ENCODE data around the gene RFX4.
"Not testable (repeated sequence)": the region's sequence is repeated elsewhere in the genome, so short reads cannot be mapped to it uniquely, and the experiment has no call there.

RFX4 gene

GRCh38 chr12:106690569-106691305 lies 107.9 kb downstream of the RFX4 start:
- no peak for DNase-seq (ENCODE audit: low spot score)

DNA sequence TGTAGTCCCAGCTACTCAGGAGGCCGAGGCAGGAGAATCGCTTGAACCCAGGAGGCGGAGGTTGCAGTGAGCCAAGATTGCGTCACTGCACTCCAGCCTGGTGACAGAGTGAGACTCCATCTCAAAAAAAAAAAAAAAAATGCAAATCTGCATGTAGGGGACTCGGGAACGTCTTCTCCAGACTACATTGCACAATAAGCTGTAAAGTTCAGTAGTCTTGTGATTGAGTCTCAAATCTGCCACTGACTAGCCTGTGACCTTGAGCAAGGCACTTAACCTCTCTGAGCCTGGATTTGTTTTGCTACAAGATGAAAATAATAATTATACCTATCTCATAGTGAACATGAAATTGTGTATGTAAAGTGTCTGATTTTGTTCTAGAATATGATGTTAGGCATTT lies 109.2 kb downstream of the RFX4 start:
- not testable (repeated sequence) for DNase-seq (ENCODE audit: low spot score)

- DNase-seq (ENCODE audit: low spot score): no peak
These were observed 110.4 kb downstream of the RFX4 start for GRCh38 chr12:106692896-106693820.

- DNase-seq (ENCODE audit: low spot score): no peak
These were observed 113.3 kb downstream of the RFX4 start for GRCh38 chr12:106696071-106696470.

DNA sequence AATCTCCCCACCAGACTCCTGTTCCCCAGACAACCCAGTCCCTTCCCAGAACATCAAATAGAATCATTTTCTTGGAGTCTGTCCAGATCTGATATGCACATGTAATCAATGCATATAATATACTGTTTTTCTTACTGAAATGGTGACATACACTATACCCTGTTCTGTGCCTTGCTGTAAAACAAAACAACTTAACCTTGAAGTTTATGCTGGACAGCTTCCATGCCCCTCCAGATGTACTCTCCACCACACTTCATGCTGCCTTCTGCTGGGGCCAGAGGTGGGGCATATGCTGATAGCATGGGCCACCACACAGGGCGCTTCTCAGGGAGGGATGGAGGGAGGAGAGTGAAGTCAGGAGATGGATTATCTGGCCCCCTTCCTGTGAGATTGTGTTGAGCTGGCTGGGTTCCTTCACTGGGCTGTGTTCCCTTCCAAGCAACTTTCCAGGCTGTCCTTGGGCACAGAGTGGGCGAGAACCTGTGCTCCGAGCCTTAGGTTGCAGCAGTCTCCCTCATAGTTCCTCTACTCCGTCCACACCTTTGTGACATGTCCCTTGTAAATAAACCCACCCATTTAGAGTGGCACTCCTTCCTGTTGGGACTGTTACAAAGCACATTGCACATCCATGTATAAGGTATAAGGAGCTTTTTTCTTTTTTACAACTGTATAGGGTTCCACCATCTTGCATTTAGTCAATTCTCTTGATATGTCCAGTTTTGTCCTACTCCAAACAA lies 114.0 kb downstream of the RFX4 start:
- no peak for DNase-seq (ENCODE audit: low spot score)

- DNase-seq (ENCODE audit: low spot score): no peak
These were observed 121.3 kb downstream of the RFX4 start for GRCh38 chr12:106704081-106704480.

DNA sequence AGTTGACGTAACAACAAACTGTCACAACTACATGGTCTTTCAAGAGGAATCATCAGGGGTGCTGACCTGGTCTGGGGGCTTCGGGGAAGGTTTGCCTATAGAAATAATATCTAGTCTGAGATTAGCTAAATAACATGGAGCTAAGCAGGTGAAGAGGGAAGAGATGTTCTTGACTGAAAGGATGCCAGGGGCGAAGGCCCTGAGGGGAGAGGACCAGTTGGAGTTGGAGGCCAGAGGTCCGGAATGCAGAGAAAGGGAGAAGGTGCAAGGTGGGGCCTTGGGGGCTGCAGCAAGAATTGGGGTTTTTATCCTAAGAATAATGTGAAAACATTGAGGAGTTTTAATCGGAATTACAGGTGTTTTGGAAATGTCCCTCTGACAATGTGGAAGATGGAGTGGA lies 123.2 kb downstream of the RFX4 start:
- DNase-seq (ENCODE audit: low spot score): no peak

- no peak for DNase-seq (ENCODE audit: low spot score)
These were observed 126.3 kb downstream of the RFX4 start for GRCh38 chr12:106709068-106709511.

GRCh38 chr12:106710143-106710893 lies 127.5 kb downstream of the RFX4 start:
- DNase-seq (ENCODE audit: low spot score): no peak

DNA sequence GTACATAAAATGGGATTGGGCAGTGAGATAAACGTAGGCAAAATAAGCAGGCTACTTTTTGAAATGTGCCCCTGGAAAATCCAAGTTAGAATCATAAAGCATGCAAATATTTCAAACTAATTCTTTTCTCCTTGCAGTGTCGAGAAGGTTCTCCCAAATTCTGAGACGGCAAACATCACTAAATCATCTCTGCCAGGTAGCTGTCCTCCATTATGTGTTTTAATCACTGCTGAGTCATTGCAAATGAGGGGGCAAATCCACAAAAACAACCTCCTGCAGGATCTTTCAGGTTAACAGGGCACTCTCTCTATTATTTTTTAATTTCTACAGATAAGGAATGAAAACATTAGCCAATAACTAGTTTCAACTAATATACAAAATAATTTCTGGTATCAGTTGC lies 128.5 kb downstream of the RFX4 start:
- no peak for DNase-seq (ENCODE audit: low spot score)

DNA sequence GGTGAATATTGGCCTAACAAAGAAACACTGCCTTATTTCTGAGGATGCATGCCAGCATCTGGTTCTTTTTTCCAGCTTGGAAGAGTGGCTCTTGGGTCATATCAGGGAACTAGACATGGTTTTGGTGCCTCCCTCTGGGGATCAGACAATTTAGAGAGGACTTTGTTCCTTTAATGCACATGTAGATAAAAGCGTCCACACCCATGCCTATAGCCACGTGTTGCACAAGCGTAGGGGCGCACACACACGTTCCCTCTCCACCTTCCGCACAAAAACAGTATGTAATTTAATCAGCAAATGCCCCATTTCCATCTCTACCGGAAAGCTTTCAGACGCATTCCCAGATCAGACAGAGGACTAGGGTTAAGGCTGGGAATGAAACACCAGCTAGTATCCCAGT lies 130.0 kb downstream of the RFX4 start:
- no peak for DNase-seq (ENCODE audit: low spot score)

- no peak for DNase-seq (ENCODE audit: low spot score)
These were observed 132.1 kb downstream of the RFX4 start for GRCh38 chr12:106714926-106715325.

DNA sequence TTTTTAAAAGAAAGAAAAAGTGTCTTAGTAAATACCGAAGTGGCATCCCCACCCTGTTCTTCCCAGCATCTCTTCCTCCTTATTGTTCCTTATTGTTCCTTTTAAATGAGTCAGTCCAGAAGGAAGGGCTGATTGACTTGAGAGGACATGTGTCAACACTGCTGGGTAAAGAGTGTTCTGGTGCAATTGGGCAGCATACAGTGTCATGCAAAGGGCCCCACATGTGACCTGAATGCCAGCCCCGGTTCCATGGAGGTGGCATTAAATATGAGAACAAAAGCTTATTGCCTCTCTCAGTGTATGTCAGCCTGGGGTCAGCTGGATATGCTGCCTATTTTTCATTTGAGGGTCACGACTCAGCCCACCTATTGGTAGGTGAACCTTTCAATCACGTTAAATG lies 132.8 kb downstream of the RFX4 start:
- no peak for DNase-seq (ENCODE audit: low spot score)

GRCh38 chr12:106717673-106718072 lies 134.9 kb downstream of the RFX4 start:
- no peak for DNase-seq (ENCODE audit: low spot score)

DNA sequence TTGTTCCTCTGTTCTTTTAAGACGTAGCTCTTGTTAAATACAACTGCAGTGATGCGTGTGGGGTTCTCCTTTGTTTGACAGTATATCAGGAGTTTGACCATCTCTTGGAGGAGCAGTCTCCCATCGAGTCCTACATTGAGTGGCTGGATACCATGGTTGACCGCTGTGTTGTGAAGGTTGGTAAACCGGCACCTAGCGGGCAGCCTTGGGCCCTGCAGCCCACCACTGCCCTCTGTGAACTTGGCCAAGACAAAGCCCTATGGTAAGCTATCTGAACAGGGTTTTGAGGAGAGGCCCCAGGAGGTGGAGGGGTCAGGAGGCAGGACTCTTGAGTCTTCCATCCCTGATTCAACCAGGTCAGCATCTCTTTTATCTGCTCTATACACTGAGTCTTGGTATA lies 137.1 kb downstream of the RFX4 start:
- DNase-seq (ENCODE audit: low spot score): no peak

GRCh38 chr12:106720696-106721095 lies 137.9 kb downstream of the RFX4 start:
- DNase-seq (ENCODE audit: low spot score): no peak

GRCh38 chr12:106721915-106722314 lies 139.1 kb downstream of the RFX4 start:
- no peak for DNase-seq (ENCODE audit: low spot score)

DNA sequence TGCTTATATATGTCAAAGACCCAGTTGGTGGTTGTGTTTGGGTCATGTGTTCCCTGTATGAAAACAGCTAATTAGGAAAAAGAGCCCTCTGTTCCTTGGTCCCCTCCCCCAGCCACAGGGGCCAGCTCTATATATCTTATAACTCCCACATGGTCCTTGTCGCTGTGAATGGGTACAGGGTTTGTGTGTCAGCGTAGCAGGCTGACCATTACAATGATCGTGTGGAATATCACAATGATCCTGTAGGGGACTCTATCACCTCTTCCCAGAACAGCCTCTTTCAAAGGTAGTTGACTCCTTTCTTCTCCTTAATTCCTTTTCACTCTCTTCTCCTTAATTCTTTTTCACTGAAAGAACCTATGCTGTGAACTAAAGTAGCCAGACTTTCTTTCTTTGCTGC lies 140.0 kb downstream of the RFX4 start:
- no peak for DNase-seq (ENCODE audit: low spot score)

- DNase-seq (ENCODE audit: low spot score): no peak
These were observed 140.6 kb downstream of the RFX4 start for GRCh38 chr12:106723416-106723815.

DNA sequence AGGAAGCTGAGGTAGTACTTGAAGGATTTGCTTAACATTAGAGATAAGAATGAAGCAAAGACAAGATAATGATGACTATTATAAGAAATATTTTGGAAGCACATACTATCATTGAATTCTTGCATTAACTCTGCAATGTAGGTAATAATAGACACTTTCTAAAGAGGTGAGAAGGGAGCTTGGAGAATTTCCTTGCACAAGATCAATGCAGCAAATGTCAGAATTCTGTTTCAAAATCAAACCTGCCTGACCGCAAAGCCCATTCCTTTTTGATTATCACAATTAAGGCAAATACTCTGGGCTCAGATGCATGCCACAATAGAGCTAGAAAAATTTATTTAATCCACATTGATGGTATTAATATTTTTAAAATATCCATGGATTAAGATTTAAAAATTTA lies 141.3 kb downstream of the RFX4 start:
- DNase-seq (ENCODE audit: low spot score): no peak

GRCh38 chr12:106724934-106725333 lies 142.1 kb downstream of the RFX4 start:
- no peak for DNase-seq (ENCODE audit: low spot score)
